SK-N-SH (cell line): ENCODE measurements around the gene RAMP3.

Experiments used
- NFIC ChIP-seq: IDR thresholded peaks from 2 replicates; pipeline ENCODE4 v1.4.0; 2012; ENCODE audit warnings: borderline replicate concordance
- RFX5 ChIP-seq: IDR thresholded peaks from 2 replicates; pipeline ENCODE4 v1.6.1; 2012; ENCODE audit warnings: mild to moderate bottlenecking, improper control_type of control experiment, low read length
- TF ChIP-seq, protein P1 (sequence below): fragments of 200-600 bp; sonication (generic); IDR thresholded peaks from 2 replicates; pipeline ENCODE4 v1.6.1; 2017; ENCODE audit warnings: antibody characterized with exemption, mild to moderate bottlenecking, moderate library complexity

DNA sequence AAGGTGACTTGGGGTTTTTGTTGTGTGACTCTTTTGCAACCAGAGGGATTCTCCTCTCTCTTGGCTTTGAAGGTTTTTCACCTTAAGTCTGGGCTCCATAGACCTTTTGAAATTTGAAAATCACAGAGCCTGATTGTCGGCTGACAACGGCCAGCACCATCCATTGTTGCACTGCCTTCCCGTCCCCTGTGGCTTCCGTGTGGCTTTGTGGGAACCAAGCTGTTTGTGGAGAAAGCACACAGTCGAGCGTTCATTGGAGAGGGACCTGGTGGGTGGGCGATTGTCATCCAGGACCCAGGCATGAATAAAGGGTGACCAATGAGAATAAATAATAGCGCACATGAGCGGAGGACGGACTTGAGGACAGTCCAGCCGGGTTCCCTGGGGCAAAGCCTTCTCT, 7.4 kb upstream of the RAMP3 start:
- TF ChIP-seq, protein P1, sequence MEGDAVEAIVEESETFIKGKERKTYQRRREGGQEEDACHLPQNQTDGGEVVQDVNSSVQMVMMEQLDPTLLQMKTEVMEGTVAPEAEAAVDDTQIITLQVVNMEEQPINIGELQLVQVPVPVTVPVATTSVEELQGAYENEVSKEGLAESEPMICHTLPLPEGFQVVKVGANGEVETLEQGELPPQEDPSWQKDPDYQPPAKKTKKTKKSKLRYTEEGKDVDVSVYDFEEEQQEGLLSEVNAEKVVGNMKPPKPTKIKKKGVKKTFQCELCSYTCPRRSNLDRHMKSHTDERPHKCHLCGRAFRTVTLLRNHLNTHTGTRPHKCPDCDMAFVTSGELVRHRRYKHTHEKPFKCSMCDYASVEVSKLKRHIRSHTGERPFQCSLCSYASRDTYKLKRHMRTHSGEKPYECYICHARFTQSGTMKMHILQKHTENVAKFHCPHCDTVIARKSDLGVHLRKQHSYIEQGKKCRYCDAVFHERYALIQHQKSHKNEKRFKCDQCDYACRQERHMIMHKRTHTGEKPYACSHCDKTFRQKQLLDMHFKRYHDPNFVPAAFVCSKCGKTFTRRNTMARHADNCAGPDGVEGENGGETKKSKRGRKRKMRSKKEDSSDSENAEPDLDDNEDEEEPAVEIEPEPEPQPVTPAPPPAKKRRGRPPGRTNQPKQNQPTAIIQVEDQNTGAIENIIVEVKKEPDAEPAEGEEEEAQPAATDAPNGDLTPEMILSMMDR: no peak
- TF ChIP-seq RFX5: no peak
- TF ChIP-seq NFIC: no peak
